Ovary (tissue), 3 donors: Measurements from ENCODE around the gene NACA2.

Source experiments
- CTCF ChIP-seq, 3 donors: fragments of 450-650 bp in 2 of 3; fragments of 200-600 bp in 1 of 3; IDR thresholded peaks; one replicate each; pipeline versions ENCODE4 v1.5.1 to v1.8.0; 2016 to 2022; ENCODE audit warnings: antibody characterized with exemption in 3 of 3, mild to moderate bottlenecking in 1 of 3
- EP300 ChIP-seq: sonication (generic); formaldehyde crosslinking; IDR thresholded peaks from one replicate; pipeline ENCODE4 v1.6.1; 2017; ENCODE audit warnings: antibody characterized with exemption
- POLR2A ChIP-seq: fragments of 450-650 bp; IDR thresholded peaks from one replicate; pipeline ENCODE4 v1.6.1; 2017; ENCODE audit warnings: antibody characterized with exemption, mild to moderate bottlenecking, moderate library complexity
- donor health status: DM: no; HTN: no; CAD: no.

GRCh38 chr17:61595418-61596186 is 4.6 kb upstream of the NACA2 start:
- TF ChIP-seq CTCF (IDR thresholded peaks at IDR 0.05) (no peak), EP300 (no peak), POLR2A (no peak)
